Measurements from ENCODE around the gene DVL1. TPM values are rescaled to one million over a fixed set of nuclear protein-coding genes. Genes with fewer than 3 reads are reported as not detected.

The DVL1 gene
- total and polyA plus RNA-seq, 2 of the 13 experiments (the other 11 are each of a cell fraction or from before 2014, with no cell fraction given), result 30.8 to 60.4 TPM

DNA sequence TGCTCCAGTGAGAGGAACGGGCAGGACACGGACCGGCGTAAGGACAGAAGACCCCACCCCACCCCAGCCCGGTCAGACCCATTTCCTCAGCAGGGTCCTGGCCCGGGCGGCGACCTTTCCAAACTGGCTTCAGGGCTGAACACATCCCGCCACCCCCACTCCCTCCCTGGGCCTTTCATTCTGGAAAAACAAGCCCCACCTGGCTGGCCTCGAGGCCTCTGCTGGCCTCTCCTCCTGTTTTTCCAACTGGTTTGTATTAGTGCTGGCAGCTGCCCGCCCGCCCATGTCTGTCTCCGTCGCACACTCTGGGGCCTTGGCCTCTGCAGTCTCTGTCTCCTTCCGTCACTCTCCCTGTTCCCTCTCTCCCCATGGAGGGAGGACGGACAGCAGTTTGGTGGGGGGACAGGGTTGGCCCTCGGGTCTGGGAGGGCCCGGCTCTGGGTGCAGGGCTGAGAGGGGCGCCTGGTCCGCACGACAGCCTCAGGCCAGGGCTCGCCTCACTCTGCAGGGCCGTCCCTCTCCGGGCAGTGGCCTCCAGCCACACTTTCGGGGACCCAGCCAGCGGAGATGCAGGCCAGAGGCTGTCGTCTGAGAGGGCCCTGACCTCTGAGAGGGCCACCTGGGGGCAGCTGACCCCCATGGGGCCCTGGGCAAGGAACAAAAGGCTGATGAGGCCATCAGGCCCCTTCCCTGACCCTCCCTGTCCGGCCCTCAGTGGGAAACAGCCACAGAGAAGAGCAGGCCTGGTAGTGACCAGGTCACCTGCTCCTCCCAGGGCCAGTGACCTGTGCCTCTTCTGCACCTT is 10.6 kb upstream of the DVL1 start (continued):
- peak; percentile 27 to 54 for TF ChIP-seq HMGXB4 (CRISPR knock-in tag; IDR thresholded peaks at IDR 0.05; ENCODE audit: borderline replicate concordance in 1 of 2, low read depth in 1 of 2)
- TF ChIP-seq KLF6 (CRISPR knock-in tag; IDR thresholded peaks at IDR 0.05), result peak; percentile 73
- no peak for TF ChIP-seq KDM5A (IDR thresholded peaks at IDR 0.05; ENCODE audit: borderline replicate concordance, low read length)
- TF ChIP-seq, protein P1, sequence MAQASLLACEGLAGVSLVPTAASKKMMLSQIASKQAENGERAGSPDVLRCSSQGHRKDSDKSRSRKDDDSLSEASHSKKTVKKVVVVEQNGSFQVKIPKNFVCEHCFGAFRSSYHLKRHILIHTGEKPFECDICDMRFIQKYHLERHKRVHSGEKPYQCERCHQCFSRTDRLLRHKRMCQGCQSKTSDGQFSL (CRISPR knock-in tag; IDR thresholded peaks at IDR 0.05), result no peak; the same call in 1 of the 2 replicates
- TF ChIP-seq IKZF5 (CRISPR knock-in tag; IDR thresholded peaks at IDR 0.05), result 0 out of 2 replicates have a peak, but pooled peaks have one; percentile 23
- no peak for TF ChIP-seq SMAD1 (CRISPR knock-in tag; IDR thresholded peaks at IDR 0.05; ENCODE audit: borderline replicate concordance, low read depth)
- TF ChIP-seq TARDBP (CRISPR knock-in tag; IDR thresholded peaks at IDR 0.05), result peak; percentile 70

GRCh38 chr1:1359308-1359663 is 10.1 kb upstream of the DVL1 start:
- H3K4me1 ChIP-seq (ENCODE audit: insufficient read depth, low read length), result peaks cover 57% of the 10 kb centered on the region
- peak overlapping the region; percentile 69 to 74 (median 71) for H3K4me3 ChIP-seq (replicated peaks in 1 of 3; ENCODE audit: insufficient read depth in 1 of 3, low read depth in 2 of 3, low read length in 3 of 3)
- no peaks in the 10 kb centered on the region for H3K27me3 ChIP-seq (ENCODE audit: control insufficient read depth in 1 of 2, insufficient read depth in 2 of 2, low read length in 2 of 2)
- CTCF ChIA-PET (ENCODE audit: low intra/inter-chr PET ratio, low total read pairs), result no interaction called here
- intact Hi-C loops (cut with micrococcal nuclease; ENCODE audit: unreplicated experiment) (no loop called here), in situ Hi-C loops (cut with HindIII; ENCODE audit: extremely low pct_ligation_motif_present, low pct_unique_long_range_greater_than_20kb) (no loop called here)
- no peak for FAIRE-seq
- peak overlapping the region; percentile 92 for H3K4me2 ChIP-seq (ENCODE audit: low read depth, low read length)
- TSS peak; percentile 62 for BruUV-seq (replicated peaks)
- POLR2A ChIA-PET, result interaction anchor here (0.9 to 4.0 kb wide), 6 partner anchors 11 to 72 kb away, joined by 3 to 38 read pairs (median 14); partner anchors contain the start of genes AURKAIP1, CCNL2 and DVL1
- peak; percentile 1; the same call in 1 of the 3 replicates for ATAC-seq
- H3K9me3 ChIP-seq (ENCODE audit: low read length), result no peaks in the 10 kb centered on the region
- peak overlapping the region; percentile 80 for H3K9ac ChIP-seq (ENCODE audit: insufficient read depth, low read depth, low read length)
- peak overlapping the region; percentile 88 for H3K27ac ChIP-seq (ENCODE audit: extremely low read length, insufficient read depth, low read length)
- no peak overlapping the region for H2AFZ ChIP-seq (ENCODE audit: low read length)
- no peaks in the 10 kb centered on the region for H4K20me1 ChIP-seq (ENCODE audit: insufficient read depth, low read length)
- DNase-seq (ENCODE audit: low spot score), result no peak
- WGBS (ENCODE audit: low lambda C conversion rate), result 38% methylated on average over 5 of the region's 6 CpGs
- H3K36me3 ChIP-seq (replicated peaks in 1 of 2; ENCODE audit: control insufficient read depth in 1 of 2, insufficient read depth in 2 of 2, low read length in 2 of 2), result no peaks in the 10 kb centered on the region
- peaks cover 4% of the 10 kb centered on the region for H3K79me2 ChIP-seq (ENCODE audit: insufficient read depth, low read length)
- TF ChIP-seq KDM5B (CRISPR knock-in tag; IDR thresholded peaks at IDR 0.05; ENCODE audit: borderline replicate concordance) (no peak), NONO (IDR thresholded peaks at IDR 0.05) (no peak), NONO (CRISPR knock-in tag; conservative IDR thresholded peaks at IDR 0.05) (no peak)

All from HepG2 (cell line).